NCI-H1436 treated with DMSO at 0.1 percent for 48 hours (cell line): ENCODE measurements around the gene RERE.
"Not testable (repeated sequence)": the region's sequence is repeated elsewhere in the genome, so short reads cannot be mapped to it uniquely, and the experiment has no call there.

Source experiments
- DNase-seq: peaks from one replicate; lab custom pipeline; 2025; lab: John Stamatoyannopoulos, UW

Gene RERE

DNA sequence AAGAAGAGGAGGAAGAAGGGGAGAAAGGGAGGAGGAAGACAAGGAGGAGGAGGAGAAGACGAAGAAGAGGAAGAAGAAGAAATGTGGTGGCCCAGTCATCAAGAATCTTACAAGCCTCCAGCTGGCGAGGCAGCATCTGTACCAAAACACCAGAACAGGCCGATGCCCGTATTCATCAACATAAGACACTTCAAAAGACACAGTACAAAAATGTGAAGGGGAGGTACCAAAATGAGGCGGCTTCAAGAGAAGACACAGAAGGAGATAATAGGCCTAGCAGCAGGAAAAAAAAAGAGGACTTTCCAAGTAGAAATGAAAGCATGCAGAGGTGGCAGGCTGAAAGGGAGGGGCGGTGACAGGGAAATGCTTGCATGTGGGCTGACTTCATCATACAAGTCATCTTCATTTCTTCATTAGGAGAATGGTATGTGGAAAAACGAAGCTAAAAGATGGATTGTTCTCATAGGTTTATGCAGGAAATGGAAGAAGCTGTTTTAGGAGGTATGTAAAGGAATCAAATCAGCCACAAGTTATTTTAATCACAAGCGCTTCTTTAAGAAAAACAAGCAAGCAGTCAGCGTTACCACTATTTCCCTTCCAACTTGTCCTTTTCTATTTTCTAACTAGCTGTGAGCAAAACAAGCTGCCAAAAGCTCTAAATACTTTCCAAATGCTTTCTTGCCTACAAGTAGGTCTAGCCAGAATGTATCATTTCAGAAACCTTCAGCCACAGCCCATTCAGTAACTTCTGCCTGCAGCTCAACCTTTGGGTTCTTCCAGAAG is 307.2 kb downstream of the RERE start:
- no peak for DNase-seq

DNA sequence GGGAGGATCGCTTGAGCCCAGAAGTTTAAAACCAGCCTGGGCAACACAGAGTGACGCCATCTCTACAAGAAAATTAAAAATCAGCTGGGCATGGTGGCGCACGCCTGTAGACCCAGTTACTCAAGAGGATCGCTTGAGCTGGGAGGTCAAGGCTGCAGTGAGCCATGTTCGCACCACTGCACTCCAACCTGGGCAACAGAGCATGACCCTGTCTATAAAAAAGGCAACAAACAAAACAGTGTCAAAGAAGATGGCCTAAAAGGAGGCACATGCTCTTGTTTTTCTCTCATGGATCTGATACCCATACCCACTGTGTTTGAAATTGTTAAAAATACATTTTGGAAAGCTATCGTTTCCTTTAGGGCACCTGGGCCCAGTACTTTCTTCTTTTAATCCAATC is 307.9 kb downstream of the RERE start:
- no peak for DNase-seq

DNA sequence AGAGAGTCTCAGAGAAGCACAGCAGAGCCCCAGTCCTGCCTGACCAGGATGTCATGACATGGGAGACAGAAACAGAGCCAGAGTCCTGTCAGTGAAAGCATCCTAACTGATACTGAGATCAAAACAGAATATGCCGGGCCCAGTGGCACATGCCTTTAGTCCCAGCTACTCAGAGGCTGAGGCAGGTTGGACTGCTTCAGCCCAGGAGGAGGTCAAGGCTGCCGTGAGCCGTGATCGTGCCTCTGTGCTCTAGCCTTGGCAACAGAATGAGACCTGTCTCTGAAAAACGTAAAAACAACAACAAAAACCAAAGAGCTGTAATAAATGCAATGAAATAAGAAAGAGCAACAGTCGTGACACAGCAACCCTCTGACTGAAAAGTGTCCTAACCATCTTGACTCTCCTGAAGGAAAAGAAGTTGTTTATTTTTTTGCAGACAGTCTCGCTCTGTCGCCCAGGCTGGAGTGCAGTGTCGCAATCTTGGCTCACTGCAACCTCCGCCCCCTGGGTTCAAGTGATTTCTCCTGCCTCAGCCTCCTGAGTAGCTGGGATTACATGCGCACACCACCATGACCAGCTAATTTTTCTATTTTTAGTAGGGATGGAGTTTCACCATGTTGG is 310.3 kb downstream of the RERE start:
- DNase-seq = no peak

DNA sequence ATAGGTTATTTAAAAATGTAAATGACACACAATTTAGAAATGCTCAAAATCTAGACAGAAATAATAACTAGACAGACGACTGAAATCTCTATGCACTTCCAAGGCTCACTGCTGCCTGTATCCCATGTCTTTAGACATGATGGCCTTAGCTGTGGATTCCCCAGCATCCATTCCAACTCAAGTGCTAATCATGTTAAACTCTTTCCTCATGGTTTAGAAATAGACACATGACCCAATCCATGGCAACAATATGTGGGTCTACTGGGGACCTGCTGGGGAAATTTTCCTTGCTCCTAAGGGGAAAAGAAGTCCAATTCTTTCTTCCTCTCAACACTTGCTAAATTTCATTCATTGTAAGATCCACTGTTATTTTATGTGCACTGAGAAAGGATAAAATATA is 311.0 kb downstream of the RERE start:
- no peak for DNase-seq

DNA sequence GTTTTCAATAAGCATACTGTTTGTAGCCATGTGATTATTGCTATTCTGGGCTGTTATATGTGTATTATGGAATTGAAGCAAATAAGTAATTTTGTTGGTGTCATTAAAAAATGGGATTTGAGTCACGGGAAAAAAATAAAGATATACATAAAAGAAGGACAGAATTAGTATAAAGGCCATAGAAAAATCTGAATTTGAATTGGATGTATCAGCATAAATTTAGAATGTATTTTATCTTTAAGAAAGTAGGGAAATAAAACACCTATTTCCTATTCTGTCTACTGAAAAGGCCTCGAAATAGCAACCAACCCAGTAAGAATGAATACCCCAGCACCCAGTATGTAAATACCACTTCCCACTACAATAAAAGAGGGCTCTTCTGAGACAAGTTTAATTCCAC is 313.6 kb downstream of the RERE start:
- DNase-seq = no peak

DNA sequence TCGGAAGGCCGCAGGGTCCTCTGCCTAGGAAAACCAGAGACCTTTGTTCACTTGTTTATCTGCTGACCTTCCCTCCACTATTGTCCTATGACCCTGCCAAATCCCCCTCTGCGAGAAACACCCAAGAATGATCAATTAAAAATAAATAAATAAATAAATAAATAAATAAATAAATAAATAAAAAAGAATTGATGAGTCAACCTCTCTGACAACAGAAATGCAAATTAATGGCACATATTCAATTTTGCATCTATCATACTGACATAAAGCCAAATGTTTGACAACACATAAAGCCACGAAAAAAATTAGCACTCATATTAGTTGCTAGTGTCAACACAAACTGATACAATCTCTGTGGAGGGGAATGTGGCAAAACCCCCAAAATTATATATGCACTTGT is 314.5 kb downstream of the RERE start:
- DNase-seq = not testable (repeated sequence)

DNA sequence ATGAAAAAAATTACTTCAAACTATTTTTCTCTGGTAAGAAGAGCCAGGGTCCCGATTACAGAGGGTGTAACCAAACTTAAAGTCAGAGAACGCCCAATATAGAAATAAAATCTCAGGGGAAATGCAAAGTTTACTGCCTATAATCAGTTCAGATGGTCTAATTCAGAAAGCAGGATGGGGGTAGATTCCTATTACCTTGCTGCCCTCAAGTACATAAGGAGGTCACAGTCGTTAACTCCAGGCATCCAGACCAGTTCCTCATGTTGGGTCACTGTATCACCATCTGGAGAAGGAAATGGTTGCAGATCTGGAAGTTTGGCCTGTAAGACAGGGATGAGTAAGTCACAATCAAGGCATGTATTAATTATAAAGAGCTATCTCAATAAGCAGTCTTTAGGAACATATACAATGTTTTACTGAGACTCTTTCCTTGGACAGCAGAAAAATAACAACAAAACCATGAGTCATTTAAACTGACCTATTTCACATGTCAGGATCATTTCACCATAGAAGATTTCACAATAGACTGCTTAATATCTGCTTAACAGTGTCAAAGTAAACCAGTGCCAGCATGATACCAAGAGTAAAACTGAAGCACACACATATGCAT is 320.1 kb downstream of the RERE start:
- DNase-seq = no peak

DNA sequence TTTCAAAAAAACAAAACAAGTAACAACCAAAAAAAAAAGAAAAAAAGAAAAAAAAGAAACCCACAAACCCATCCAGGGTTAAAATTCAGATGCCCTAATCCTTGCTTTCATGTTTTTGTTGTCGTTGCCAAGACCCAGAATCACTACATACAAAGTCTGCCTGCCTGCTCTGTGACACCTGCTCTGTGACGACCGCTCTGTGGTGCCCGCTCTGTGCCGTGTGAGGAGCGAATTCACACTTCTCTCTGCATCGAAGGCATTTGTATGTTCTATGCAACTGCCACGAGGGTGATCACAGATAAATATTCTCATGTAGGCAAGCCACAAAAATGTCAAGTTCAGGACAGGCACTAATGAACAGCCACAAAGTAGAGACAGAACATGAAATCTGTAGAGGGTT is 321.0 kb downstream of the RERE start:
- no peak for DNase-seq

DNA sequence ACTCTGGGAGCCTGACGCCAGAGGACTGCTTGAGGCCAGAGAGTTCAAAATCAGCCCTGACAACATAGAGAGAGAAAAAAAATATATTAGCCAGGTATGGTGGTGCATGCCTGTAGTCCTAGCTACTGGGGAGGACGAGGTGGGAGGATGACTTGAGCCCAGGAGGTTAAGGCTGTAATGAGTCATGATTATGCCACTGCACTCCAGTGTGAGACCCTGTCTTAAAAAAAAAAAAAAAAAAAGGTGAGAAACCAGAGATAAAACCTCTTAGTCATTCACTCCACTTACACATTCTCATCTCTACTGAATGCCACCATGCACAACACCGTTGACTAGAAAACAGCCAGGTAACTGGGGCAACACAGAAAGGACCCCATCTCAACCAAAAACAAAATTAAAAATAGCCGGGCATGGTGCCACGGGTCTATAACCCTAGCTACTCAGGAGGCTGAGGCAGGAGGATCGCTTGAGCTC is 321.5 kb downstream of the RERE start:
- no peak for DNase-seq

DNA sequence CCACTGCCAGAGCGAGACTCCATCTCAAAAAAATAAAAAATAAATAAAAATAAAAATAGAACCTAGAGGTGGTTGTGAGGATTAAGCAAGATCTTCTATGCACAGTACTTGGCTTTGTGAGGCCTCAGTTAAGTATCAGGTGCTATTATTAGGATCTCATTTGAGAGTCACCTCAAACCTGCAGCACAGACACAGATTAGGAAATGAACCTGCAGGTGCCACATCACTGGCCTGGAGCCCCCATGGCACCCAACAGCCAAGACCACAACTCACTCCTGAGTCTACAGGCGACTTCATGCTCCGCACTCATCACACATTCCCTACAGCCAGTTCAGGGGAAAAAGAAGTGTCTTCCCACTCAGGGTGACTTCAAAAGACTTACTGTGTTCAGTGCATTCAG is 322.8 kb downstream of the RERE start:
- no peak for DNase-seq

DNA sequence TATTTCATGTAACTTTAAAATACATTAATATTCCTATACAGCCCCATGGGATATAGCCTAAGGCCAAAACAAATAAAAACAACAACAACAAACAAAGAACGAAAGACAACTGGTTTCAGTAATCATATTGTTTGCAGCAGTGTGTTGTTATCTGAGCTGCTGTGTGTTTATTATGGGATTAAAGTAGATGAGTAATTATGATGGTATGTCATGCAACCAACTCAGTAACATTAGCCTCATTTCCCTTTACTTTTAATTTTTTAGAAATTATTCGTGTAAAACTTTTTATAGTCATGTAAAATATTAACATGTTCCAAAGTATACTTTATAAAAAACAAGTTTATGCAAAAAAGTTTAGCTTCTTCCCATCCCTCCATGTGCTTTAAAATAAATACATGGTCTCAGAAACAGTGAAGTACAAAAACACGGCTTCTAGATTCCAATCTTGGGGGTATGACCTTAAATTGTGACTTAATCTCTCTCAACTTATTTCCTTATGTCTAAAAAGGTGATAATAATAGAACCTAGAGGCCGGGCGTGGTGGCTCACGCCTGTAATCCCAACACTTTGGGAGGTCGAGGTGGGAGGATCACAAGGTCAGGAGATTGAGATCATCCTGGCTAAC is 323.4 kb downstream of the RERE start:
- no peak for DNase-seq

DNA sequence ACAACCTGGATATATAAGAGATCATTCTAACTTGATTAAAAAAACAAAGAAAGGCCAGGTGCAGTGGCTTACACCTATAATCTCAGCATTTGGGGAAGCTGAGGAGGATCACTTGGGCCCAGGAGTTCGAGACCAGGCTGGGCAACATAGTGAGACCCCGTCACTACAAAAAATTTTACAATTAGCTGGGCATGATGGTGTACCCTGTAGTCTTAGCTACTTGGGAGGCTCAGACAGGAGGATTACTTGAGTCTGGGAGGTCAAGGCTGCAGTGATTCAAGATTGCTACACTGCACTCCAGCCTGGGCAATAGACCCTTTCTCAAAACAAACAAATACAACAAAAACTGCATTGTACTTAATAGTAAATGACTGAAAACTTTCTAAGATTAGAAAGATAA is 330.2 kb downstream of the RERE start:
- no peak for DNase-seq

DNA sequence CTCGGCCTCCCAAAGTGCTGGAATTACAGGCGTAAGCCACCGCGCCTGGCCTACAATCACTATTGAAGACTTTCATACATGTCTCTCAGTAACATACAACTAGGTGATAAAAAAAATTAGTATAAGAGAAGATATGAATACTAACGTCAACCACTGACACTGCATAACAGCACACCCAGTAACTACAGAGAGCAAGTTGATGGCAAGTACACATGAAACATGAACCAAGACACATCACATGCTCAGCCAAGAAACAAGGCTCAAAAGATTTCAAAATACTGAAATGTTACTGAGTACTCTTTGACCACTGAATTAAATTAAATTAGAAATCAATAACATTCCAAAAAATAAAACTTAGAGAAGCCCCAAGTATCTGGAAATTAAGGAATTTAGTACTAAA is 331.4 kb downstream of the RERE start:
- DNase-seq = no peak

DNA sequence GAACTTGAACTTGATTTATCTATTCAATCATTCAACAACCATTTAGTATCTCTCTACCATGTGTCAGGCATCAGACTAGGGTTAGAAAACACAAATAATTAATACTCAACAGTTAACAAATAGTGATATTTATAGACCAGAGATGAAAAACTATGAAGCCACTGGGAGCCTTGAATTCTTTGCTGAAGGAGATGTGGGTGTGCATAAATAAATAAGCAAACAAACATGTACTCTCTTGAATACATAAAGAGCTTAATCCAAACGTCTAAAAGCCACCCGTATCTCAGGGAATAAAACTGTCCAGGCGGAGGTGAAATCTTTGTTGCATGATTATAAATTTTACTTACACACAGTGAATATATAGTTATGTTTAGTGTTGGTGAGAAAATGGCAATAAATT is 333.9 kb downstream of the RERE start:
- DNase-seq = no peak

DNA sequence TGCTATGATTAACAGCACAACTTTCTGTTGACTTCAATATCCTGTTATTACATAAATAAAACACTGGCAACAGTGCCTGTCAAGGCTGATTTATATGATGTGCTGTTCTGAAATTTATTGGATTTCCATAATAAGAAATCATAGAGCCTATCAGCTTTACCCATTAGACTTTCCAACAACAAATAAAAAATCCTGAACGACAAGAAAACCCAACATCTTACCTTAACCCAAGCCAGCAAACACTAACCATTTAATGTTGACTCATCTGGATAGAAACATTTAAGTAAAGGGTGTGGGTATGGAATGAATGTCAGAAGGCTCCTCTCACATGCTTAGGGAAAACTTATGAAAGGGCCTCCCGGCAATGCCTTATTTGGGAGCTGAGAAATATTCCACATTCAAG is 334.5 kb downstream of the RERE start:
- DNase-seq = no peak

DNA sequence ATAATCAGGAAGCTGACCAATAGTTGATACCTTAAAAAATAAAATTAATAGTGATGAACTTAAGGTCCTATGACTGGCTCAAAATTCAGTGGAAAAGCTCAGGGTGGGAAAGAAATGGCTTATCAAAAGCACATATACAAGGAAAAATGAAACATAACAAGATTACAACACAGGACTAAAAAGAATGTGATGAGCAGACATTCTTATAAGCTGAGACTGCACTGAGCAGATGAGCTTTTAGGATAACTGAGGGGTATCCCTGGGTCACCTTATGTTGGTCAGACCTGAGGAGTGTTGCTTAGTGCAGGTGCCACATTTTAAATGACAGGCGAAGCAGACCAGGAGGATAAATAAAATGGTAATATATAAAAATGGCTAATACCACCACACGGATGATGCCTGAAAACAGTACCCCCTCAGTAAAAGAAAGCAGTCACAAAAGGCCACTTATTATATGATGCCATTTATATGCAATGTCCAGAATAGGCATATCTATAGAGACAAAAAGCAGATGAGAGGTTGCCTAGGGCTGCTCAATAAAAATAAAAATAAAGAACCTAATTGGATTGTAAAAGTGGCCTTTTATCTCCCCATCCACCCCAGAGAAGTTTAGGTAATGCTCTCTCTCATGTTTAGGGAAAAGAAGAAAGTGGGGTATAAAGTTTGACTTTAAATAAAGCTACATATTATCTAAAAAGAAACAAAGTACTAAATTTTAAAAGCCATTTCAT is 335.6 kb downstream of the RERE start:
- no peak for DNase-seq

DNA sequence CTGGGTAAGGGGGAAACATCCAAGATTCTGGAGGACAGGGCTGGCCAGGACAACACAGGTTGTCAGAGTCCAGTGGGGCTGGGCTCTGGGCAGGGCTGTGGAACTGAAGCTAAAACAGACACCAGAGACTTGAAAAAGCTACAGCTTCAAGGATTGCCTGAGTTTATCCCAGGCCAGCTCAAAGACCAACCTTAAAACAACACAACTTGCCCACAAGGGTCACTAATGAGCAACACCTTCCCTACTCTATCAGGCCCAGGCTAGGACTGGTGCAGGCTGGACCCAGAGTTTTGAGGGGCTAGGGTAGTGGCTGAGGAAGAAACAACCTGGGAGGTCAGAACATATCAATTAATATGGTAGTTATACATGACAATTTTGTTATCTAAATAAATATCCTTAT is 338.9 kb downstream of the RERE start:
- no peak for DNase-seq

DNA sequence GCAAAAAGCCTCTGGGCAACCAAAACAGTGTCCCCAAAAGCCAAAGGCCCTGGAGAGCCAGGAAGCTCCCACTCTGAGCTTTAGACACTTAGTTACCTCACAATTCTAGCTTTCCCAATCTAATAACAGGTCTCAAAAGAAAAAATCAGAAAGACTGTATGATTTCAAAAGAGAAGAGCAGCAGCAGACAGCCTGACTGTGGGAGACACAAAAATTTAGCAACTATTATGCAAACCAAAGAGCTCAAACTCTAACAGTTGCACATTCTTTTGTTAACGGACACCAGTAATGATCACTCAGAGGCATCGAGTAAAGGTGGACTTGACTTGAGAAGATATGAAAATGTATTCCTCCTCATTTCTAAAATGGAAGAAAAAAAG is 339.5 kb downstream of the RERE start:
- no peak for DNase-seq

DNA sequence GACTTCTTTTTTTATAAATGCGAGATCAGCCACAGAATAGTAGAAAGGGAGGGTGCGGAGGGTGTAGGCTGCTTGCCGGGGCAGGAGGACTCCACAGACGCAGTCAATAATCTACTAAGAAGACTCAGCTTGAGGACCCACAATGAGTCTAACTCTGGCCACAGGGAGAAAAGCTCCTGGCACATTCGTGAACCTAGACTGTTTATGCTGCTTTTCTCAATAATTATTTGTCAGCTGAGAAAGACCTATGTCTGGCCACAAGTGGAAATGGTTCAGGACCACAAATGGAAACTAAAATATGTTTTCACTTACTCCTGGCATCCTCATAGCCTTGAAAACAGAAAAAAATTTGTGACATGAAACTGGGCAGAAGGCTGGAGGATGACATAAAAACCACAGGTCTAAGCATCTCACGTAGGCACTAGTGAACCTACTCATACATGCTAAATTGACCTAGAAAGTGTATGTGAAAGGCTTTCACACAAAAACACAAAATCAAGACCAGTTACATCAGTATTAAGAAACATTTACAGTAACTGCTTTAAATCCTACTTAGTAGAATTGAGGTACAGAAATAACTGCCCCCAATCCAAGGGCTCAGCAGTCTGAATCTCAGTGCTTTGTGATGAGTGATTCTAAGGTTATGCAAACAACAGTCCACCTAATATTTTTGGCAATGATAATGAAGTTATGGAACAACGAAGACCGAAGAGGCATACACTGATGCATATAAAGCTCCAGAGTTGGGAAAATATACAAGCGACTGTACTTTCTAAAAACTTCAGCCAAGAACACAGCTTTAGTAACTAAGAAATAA is 340.1 kb downstream of the RERE start:
- DNase-seq = no peak

DNA sequence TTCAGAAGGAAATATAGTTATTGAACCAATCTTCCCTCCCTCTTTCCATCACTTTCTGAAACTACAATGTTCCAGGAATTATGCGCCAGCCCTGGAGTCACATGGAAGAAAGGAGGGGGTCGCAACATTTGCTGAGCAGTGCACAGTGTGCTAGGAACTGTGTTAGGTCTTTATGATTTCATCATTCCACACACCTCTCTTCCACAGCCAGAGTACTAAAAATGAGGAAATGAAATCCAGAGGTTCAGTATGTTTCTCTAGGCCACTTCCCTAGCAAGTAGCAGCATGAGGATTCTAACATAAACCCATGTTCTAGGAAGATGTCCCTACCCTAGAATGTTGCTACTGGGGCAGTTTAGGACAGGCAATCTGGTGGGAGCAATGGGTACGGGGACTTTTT is 341.4 kb downstream of the RERE start:
- no peak for DNase-seq

DNA sequence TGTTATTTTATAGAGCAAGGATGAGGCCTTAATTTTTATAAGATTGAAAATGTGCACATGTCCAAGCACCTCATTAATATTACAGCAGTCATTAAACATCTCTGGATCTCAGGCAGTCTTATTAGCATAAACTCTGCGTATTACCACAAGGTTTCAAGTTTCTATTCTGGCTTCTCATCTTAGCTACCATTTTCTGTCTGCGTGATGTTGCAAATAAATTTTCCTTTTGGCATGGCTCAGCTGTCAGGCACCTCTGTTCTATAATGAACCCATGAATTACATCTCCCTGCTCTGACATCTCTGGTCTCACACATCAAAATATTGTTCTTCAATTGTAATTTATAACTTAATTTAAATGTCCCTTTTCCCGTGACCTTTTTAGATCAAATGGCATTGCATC is 343.1 kb downstream of the RERE start:
- DNase-seq = no peak
